K562 (cell line): ENCODE data around the gene IGSF10. TPM values are rescaled to one million over a fixed set of nuclear protein-coding genes. Genes with fewer than 3 reads are reported as not detected.
A peak's percentile ranks its signal among the peaks of the same experiment; 100 is the strongest.
"Not testable (repeated sequence)": the region's sequence is repeated elsewhere in the genome, so short reads cannot be mapped to it uniquely, and the experiment has no call there.

ENCODE experiments used
- ATAC-seq: fragments of 200-7000 bp; cut with Tn5 transposase; 3 replicates; pipeline ENCODE4 v1.9.1; 2020; ENCODE audit warnings: moderate library complexity
- BruUV-seq: library from RNA; stranded (reverse); fragments of 400-500 nt; replicated peaks from 2 replicates; lab custom pipeline; 2021; lab: Mats Ljungman, UMichigan
- CTCF ChIA-PET: fragments of 300-600 bp; formaldehyde crosslinking; extraction: SDS; loops from one replicate; lab custom pipeline; 2021; ENCODE audit warnings: low intra/inter-chr PET ratio; lab: Yijun Ruan, JAX
- POLR2A ChIA-PET: fragments of 300-600, 350-650 bp; sonication (Branson Sonifier 250); formaldehyde crosslinking; extraction: SDS; loops from one replicate; lab custom pipeline; 2021; ENCODE audit warnings: antibody characterized with exemption, inconsistent platforms; lab: Yijun Ruan, JAX
- DNase-seq, 4 experiments: peaks; one replicate each; pipeline versions ENCODE4 v3.0.0 to v3.0.0-alpha.2; 2011 to 2018; ENCODE audit warnings: low spot score in 3 of 4, mixed read lengths in 3 of 4; ENCODE audit errors: extremely low read depth in 1 of 4
- FAIRE-seq: peaks from 2 replicates; lab custom pipeline; 2011; peaks lifted over from hg19 to GRCh38; lab: Jason Lieb, UNC
- H2AFZ ChIP-seq: 2 replicates; pipeline ENCODE4 v1.6.0; 2011; ENCODE audit warnings: low read depth, low read length, control low read depth, inconsistent platforms
- H3K27ac ChIP-seq: fragments of 200-600 bp; 3 replicates; pipeline ENCODE4 v1.8.0; 2011; ENCODE audit warnings: low read depth, mild to moderate bottlenecking, control low read depth, inconsistent platforms, low read length, moderate library complexity, mixed read lengths; ENCODE audit errors: extremely low read depth
- H3K27me3 ChIP-seq, 2 experiments: fragments of 300-600 bp in 1 of 2; 2 replicates in 1 of 2; 3 replicates in 1 of 2; pipeline versions ENCODE4 v1.6.0 to v1.8.0; 2011; ENCODE audit warnings: inconsistent platforms in 2 of 2, low read length in 2 of 2, mild to moderate bottlenecking in 1 of 2, mixed read lengths in 1 of 2, moderate library complexity in 1 of 2; ENCODE audit not compliant: control insufficient read depth in 2 of 2, insufficient read depth in 2 of 2
- H3K36me3 ChIP-seq: fragments of 300-600 bp; 3 replicates; pipeline ENCODE4 v1.8.0; 2011; ENCODE audit warnings: mild to moderate bottlenecking, low read length, inconsistent platforms; ENCODE audit not compliant: control insufficient read depth, insufficient read depth
- H3K4me1 ChIP-seq, 2 experiments: fragments of 200-600 bp in 1 of 2; replicated peaks in 1 of 2; 2 replicates in 1 of 2; 3 replicates in 1 of 2; pipeline versions ENCODE4 v1.5.1 to v1.8.0; 2011; ENCODE audit warnings: inconsistent platforms in 2 of 2, low read length in 2 of 2, mild to moderate bottlenecking in 1 of 2, mixed read lengths in 1 of 2, moderate library complexity in 1 of 2; ENCODE audit not compliant: control insufficient read depth in 2 of 2, insufficient read depth in 2 of 2
- H3K4me2 ChIP-seq: 2 replicates; pipeline ENCODE4 v1.6.1; 2011; ENCODE audit warnings: low read length, control low read depth, inconsistent platforms, mixed read lengths; ENCODE audit not compliant: insufficient read depth
- H3K4me3 ChIP-seq: fragments of 200-600 bp; sonication (generic), shearing (Covaris generic); 2 replicates; pipeline ENCODE4 v1.5.1; 2016; ENCODE audit warnings: control low read depth, inconsistent platforms
- H3K79me2 ChIP-seq: fragments of 200-600 bp; 3 replicates; pipeline ENCODE4 v1.8.0; 2011; ENCODE audit warnings: low read length, inconsistent platforms; ENCODE audit not compliant: control insufficient read depth, insufficient read depth
- H3K9ac ChIP-seq, 2 experiments: 2 replicates each; pipeline versions ENCODE4 v1.6.0 to v1.6.1; 2011; ENCODE audit warnings: low read depth in 2 of 2, low read length in 2 of 2, control low read depth in 1 of 2, inconsistent platforms in 1 of 2, mild to moderate bottlenecking in 1 of 2, mixed read lengths in 1 of 2; ENCODE audit not compliant: insufficient read depth in 1 of 2
- H3K9me1 ChIP-seq: one replicate; pipeline ENCODE4 v1.6.0; 2011; ENCODE audit warnings: inconsistent platforms, mild to moderate bottlenecking, low read length, moderate library complexity; ENCODE audit not compliant: control insufficient read depth, insufficient read depth
- H3K9me3 ChIP-seq: replicated peaks from 2 replicates; pipeline ENCODE4 v1.5.1; 2011; ENCODE audit warnings: low read depth, low read length, inconsistent platforms; ENCODE audit not compliant: control insufficient read depth, insufficient read depth
- H4K20me1 ChIP-seq: replicated peaks from 2 replicates; pipeline ENCODE4 v1.6.1; 2011; ENCODE audit warnings: low read length, inconsistent platforms, mixed read lengths; ENCODE audit not compliant: control insufficient read depth, insufficient read depth
- CBFA2T3 ChIP-seq: fragments of 450-650 bp; IDR thresholded peaks from 2 replicates; pipeline ENCODE4 v1.6.1; 2017
- HES1 ChIP-seq: fragments of 450-650 bp; IDR thresholded peaks from 2 replicates; pipeline ENCODE4 v1.6.1; 2016; ENCODE audit warnings: low read depth, mild to moderate bottlenecking, moderate library complexity
- KLF16 ChIP-seq: IDR thresholded peaks from 2 replicates; pipeline ENCODE4 v1.6.1; 2016; ENCODE audit warnings: antibody characterized with exemption
- LEF1 ChIP-seq: fragments of 450-650 bp; IDR thresholded peaks from 2 replicates; pipeline ENCODE4 v1.6.1; 2016; ENCODE audit warnings: mild to moderate bottlenecking
- MECOM ChIP-seq: fragments of 250-450 bp; sonication (Bioruptor Pico); IDR thresholded peaks from 2 replicates; pipeline ENCODE4 v1.8.0; 2022; ENCODE audit warnings: inconsistent platforms
- NFYB ChIP-seq: IDR thresholded peaks from 2 replicates; pipeline ENCODE4 v1.6.1; 2011; ENCODE audit warnings: mild to moderate bottlenecking, moderate library complexity; ENCODE audit not compliant: insufficient read length; ENCODE audit errors: extremely low read depth
- RAD51 ChIP-seq: fragments of 450-650 bp; IDR thresholded peaks from 2 replicates; pipeline ENCODE4 v1.7.1; 2016; ENCODE audit warnings: low read depth, mild to moderate bottlenecking, borderline replicate concordance
- SMARCC2 ChIP-seq: fragments of 450-650 bp; IDR thresholded peaks from 2 replicates; pipeline ENCODE4 v1.6.1; 2017; ENCODE audit warnings: antibody characterized with exemption, moderate library complexity, mild to moderate bottlenecking, low read depth
- TEAD4 ChIP-seq, 2 experiments: sonication (generic) in 1 of 2; formaldehyde crosslinking in 1 of 2; IDR thresholded peaks; 2 replicates each; pipeline versions ENCODE4 v1.6.1 to v1.8.0; 2012 to 2022; ENCODE audit warnings: borderline replicate concordance in 1 of 2, inconsistent platforms in 1 of 2, low read length in 1 of 2, mild to moderate bottlenecking in 1 of 2, missing genetic modification reagents in 1 of 2
- TRIM24 ChIP-seq, 2 experiments: fragments of 450-650 bp; IDR thresholded peaks; 2 replicates each; pipeline ENCODE4 v1.6.1; 2016
- ZNF316 ChIP-seq: fragments of 450-650 bp; IDR thresholded peaks from 2 replicates; pipeline ENCODE4 v1.6.1; 2016
- ZNF639 ChIP-seq, 2 experiments: fragments of 200-800 bp in 1 of 2; sonication (Bioruptor generic) in 1 of 2; sonication (generic) in 1 of 2; formaldehyde crosslinking in 1 of 2; IDR thresholded peaks in 1 of 2; conservative IDR thresholded peaks in 1 of 2; 2 replicates each; pipeline versions ENCODE4 v1.5.0 to v1.6.1; 2016 to 2020; ENCODE audit warnings: missing compliant biosample characterization in 1 of 2, missing genetic modification characterization in 1 of 2, missing genetic modification reagents in 1 of 2
- ZNF717 ChIP-seq: fragments of 250-450 bp; sonication (Bioruptor Pico); IDR thresholded peaks from 2 replicates; pipeline ENCODE4 v1.5.0; 2021
- ZZZ3 ChIP-seq: fragments of 450-650 bp; IDR thresholded peaks from 2 replicates; pipeline ENCODE4 v1.6.1; 2016; ENCODE audit warnings: antibody characterized with exemption, mild to moderate bottlenecking, moderate library complexity
- WGBS: fragments of 100-300 bp; shearing (Covaris generic); methylation state at CpG from one replicate; pipeline ENCODE4 v1.1.6; 2016; ENCODE audit warnings: low coverage, mixed read lengths; ENCODE audit not compliant: insufficient coverage; ENCODE audit errors: missing lambda C conversion rate; 5-methylcytosine and 5-hydroxymethylcytosine counted together
- in situ Hi-C: fragments of 300-500 bp; cut with MboI; formaldehyde crosslinking; loops from 4 replicates; pipeline ENCODE4 v1.15.0; 2018; ENCODE audit warnings: inconsistent platforms, mixed read lengths
- intact Hi-C: fragments of 100-400 bp; cut with micrococcal nuclease; formaldehyde crosslinking; loops from 2 replicates; pipeline ENCODE4 v1.14.2; 2022
- polyA plus RNA-seq, 8 experiments: library from polyadenylated mRNA; depleted of rRNA in 4 of 8; stranded (reverse) in 5 of 8; unstranded in 3 of 8; fragments of >200 nt; fragmentation: Nextera tagmentation in 2 of 8; fragmentation: Illumina TruSeq in 1 of 8; extraction: Ambion mirVana in 2 of 8; extraction: Trizol in 1 of 8; gene quantifications; 2 replicates each; pipeline versions ENCODE4 v1.2.1 to v1.2.3, GENCODE V29; 2011 to 2014; ENCODE audit warnings: inconsistent platforms in 1 of 8, missing spikeins in 1 of 8
- total RNA-seq, 7 experiments: library from RNA; depleted of rRNA in 6 of 7; stranded (reverse); fragments of >200 nt in 6 of 7; fragmentation: Illumina TruSeq in 2 of 7; extraction: Trizol in 2 of 7; gene quantifications; 2 replicates each; pipeline versions ENCODE4 v1.2.1 to v1.2.3, GENCODE V29; 2011 to 2021; ENCODE audit warnings: low replicate concordance in 1 of 7

Gene IGSF10
- total and polyA plus RNA-seq, 9 of the 15 experiments (the other 6 are each of a cell fraction or from before 2014, with no cell fraction given): 0.11 to 1.2 (median 0.40) TPM

GRCh38 chr3:151509468-151510135 is 48.7 kb upstream of the IGSF10 start:
- H4K20me1 ChIP-seq, ATAC-seq, intact Hi-C loops, H3K36me3 ChIP-seq, FAIRE-seq, BruUV-seq, H3K27me3 ChIP-seq, in situ Hi-C loops, H2AFZ ChIP-seq, POLR2A ChIA-PET, H3K9ac ChIP-seq, H3K4me2 ChIP-seq, H3K4me3 ChIP-seq, H3K9me1 ChIP-seq, DNase-seq, H3K9me3 ChIP-seq, H3K4me1 ChIP-seq, H3K79me2 ChIP-seq, H3K27ac ChIP-seq: not testable (repeated sequence)
- WGBS: 42% methylated on average over 10 of the region's 11 CpGs
- CTCF ChIA-PET: interaction anchor here (0.8 kb wide), 1 partner anchor 329 kb away, joined by 3 read pairs; no protein-coding TSS in a partner anchor

GRCh38 chr3:151504606-151505005 is 43.7 kb upstream of the IGSF10 start:
- DNase-seq (peak; percentile 12 to 86 (median 36)), FAIRE-seq (peak; percentile 92), ATAC-seq (peak; percentile 92)
- Histone ChIP-seq H3K9ac (no peak overlapping the region), H3K9me3 (no peaks in the 10 kb centered on the region), H3K27me3 (no peaks in the 10 kb centered on the region), H3K36me3 (no peaks in the 10 kb centered on the region), H3K4me3 (no peak overlapping the region), H3K79me2 (no peaks in the 10 kb centered on the region), H3K4me2 (peak overlapping the region; percentile 15; the same call in 1 of the 2 replicates), H4K20me1 (no peaks in the 10 kb centered on the region), H2AFZ (no peak overlapping the region), H3K27ac (no peak overlapping the region), H3K9me1 (no peaks in the 10 kb centered on the region), H3K4me1 (peaks cover 5 to 18% of the 10 kb centered on the region in 2 experiments; a peak in 4 of 5 replicates)
- intact Hi-C loops (no loop called here), in situ Hi-C loops (no loop called here)
- ChIA-PET CTCF (no interaction called here), POLR2A (interaction anchor here (0.6 kb wide), 1 partner anchor 22 kb away, joined by 3 read pairs; no protein-coding TSS in a partner anchor)
- BruUV-seq: TSS peak; percentile 67
- 0% methylated on average over 2 of the region's 2 CpGs for WGBS
- TF ChIP-seq LEF1 (peak; percentile 56; the same call in 1 of the 2 replicates), MECOM (0 out of 2 replicates have a peak, but pooled peaks have one; percentile 10), RAD51 (peak; percentile 32; the same call in 1 of the 2 replicates), SMARCC2 (peak; percentile 81; the same call in 1 of the 2 replicates), ZNF316 (peak; percentile 59), TRIM24 (IDR thresholded peaks at IDR 0.05) (peak; percentile 84 to 87), HES1 (peak; percentile 64), ZZZ3 (no peak), TEAD4 (IDR thresholded peaks at IDR 0.05; ENCODE audit: low read length) (peak; percentile 96), TEAD4 (CRISPR knock-in tag; IDR thresholded peaks at IDR 0.05; ENCODE audit: borderline replicate concordance) (no peak), ZNF717 (CRISPR knock-in tag) (no peak), KLF16 (peak; percentile 90), NFYB (no peak), ZNF639 (CRISPR knock-in tag; conservative IDR thresholded peaks at IDR 0.05 in 1 of 2, IDR thresholded peaks at IDR 0.05 in 1 of 2) (0 out of 4 replicates have a peak, but pooled peaks of 1 of the 2 experiments have one; percentile 31), CBFA2T3 (peak; percentile 96)
